GM23248 (cell line): Measurements from ENCODE around the gene HOXC12. TPM values are rescaled to one million over a fixed set of nuclear protein-coding genes. Genes with fewer than 3 reads are reported as not detected.

Experiments
- DNase-seq: peaks from one replicate; pipeline ENCODE4 v3.0.0-alpha.2; 2015
- H2AFZ ChIP-seq: fragments of 200-600 bp; sonication (generic); 2 replicates; pipeline ENCODE4 v1.6.1; 2016; ENCODE audit warnings: antibody characterized with exemption
- H3F3A ChIP-seq: fragments of 200-600 bp; sonication (generic); 2 replicates; pipeline ENCODE4 v1.6.1; 2016; ENCODE audit warnings: mild to moderate bottlenecking, antibody characterized with exemption, mixed run types; ENCODE audit not compliant: insufficient read depth
- H3K27ac ChIP-seq: fragments of 200-600 bp; sonication (generic); 2 replicates; pipeline ENCODE4 v1.5.1; 2016; ENCODE audit warnings: mild to moderate bottlenecking
- H3K27me3 ChIP-seq: fragments of 200-600 bp; sonication (generic); replicated peaks from 2 replicates; pipeline ENCODE4 v1.6.1; 2016; ENCODE audit warnings: mild to moderate bottlenecking; ENCODE audit not compliant: insufficient read depth
- H3K36me3 ChIP-seq: fragments of 200-600 bp; sonication (generic); 2 replicates; pipeline ENCODE4 v1.6.1; 2016; ENCODE audit warnings: low read depth, mild to moderate bottlenecking
- H3K4me1 ChIP-seq: fragments of 200-600 bp; sonication (generic); 2 replicates; pipeline ENCODE4 v1.6.1; 2016; ENCODE audit warnings: mild to moderate bottlenecking; ENCODE audit not compliant: insufficient read depth
- H3K4me2 ChIP-seq: fragments of 200-600 bp; sonication (generic); one replicate; pipeline ENCODE4 v1.6.1; 2016; ENCODE audit warnings: mild to moderate bottlenecking; ENCODE audit not compliant: unreplicated experiment
- H3K4me3 ChIP-seq: fragments of 200-600 bp; sonication (generic); 2 replicates; pipeline ENCODE4 v1.5.1; 2016; ENCODE audit warnings: mild to moderate bottlenecking
- H3K79me2 ChIP-seq: fragments of 200-600 bp; sonication (generic); 2 replicates; pipeline ENCODE4 v1.6.1; 2016; ENCODE audit warnings: mild to moderate bottlenecking; ENCODE audit not compliant: insufficient read depth
- H3K9ac ChIP-seq: fragments of 200-600 bp; sonication (generic); 2 replicates; pipeline ENCODE4 v1.6.1; 2016; ENCODE audit warnings: mild to moderate bottlenecking
- H3K9me2 ChIP-seq: fragments of 200-600 bp; sonication (generic); 2 replicates; pipeline ENCODE4 v1.6.1; 2016; ENCODE audit warnings: mixed run types, mild to moderate bottlenecking, moderate library complexity; ENCODE audit not compliant: insufficient read depth
- H3K9me3 ChIP-seq: fragments of 200-600 bp; sonication (generic); one replicate; pipeline ENCODE4 v1.6.1; 2017; ENCODE audit warnings: low read depth
- H4K20me1 ChIP-seq: fragments of 200-600 bp; sonication (generic); 2 replicates; pipeline ENCODE4 v1.6.0; 2016; ENCODE audit not compliant: insufficient read depth
- EZH2 ChIP-seq: fragments of 200-600 bp; sonication (generic); IDR thresholded peaks from 2 replicates; pipeline ENCODE4 v1.6.1; 2018; ENCODE audit warnings: antibody characterized with exemption, mild to moderate bottlenecking; ENCODE audit not compliant: insufficient read depth, poor library complexity, severe bottlenecking
- EZH2phosphoT487 ChIP-seq: fragments of 200-600 bp; sonication (generic); IDR thresholded peaks from 2 replicates; pipeline ENCODE4 v1.6.1; 2018; ENCODE audit warnings: antibody characterized with exemption, moderate library complexity, mild to moderate bottlenecking, low read depth; ENCODE audit not compliant: insufficient read depth
- WGBS, 2 experiments: methylation state at CpG; one replicate each; pipeline ENCODE4 v1.1.6; 2015 to 2017; ENCODE audit warnings: low lambda C conversion rate in 2 of 2, low coverage in 1 of 2; ENCODE audit errors: missing lambda C conversion rate in 2 of 2; 5-methylcytosine and 5-hydroxymethylcytosine counted together
- in situ Hi-C: fragments of 300-500 bp; cut with MboI; formaldehyde crosslinking; loops from 2 replicates; pipeline ENCODE4 v1.15.0; 2020
- polyA plus RNA-seq: library from polyadenylated mRNA; unstranded; fragments of >200 nt; fragmentation: Nextera tagmentation; extraction: Ambion mirVana; gene quantifications from 2 replicates; pipeline ENCODE4 v1.2.1, GENCODE V29; 2016
- total RNA-seq: library from RNA; depleted of rRNA; stranded (reverse); fragments of >200 nt; shearing (Covaris generic); gene quantifications from 2 replicates; pipeline ENCODE4 v1.2.3, GENCODE V29; 2014

HOXC12 gene
- total and polyA plus RNA-seq, 2 experiments from 2014 or later: not detected

DNA sequence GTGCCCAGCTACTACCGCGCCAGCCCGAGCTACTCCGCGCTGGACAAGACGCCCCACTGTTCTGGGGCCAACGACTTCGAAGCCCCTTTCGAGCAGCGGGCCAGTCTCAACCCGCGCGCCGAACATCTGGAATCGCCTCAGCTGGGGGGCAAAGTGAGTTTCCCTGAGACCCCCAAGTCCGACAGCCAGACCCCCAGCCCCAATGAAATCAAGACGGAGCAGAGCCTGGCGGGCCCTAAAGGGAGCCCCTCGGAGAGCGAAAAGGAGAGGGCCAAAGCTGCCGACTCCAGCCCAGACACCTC lies 30.9 kb downstream of the HOXC12 start:
- Histone ChIP-seq H3K79me2 (no peaks in the 10 kb centered on the region), H3K9me3 (no peaks in the 10 kb centered on the region), H3K27ac (no peak overlapping the region), H3K9ac (no peak overlapping the region), H3K4me2 (peak overlapping the region; percentile 95), H3K4me1 (peaks cover 24% of the 10 kb centered on the region), H3K4me3 (peak overlapping the region; percentile 72; the same call in 1 of the 2 replicates), H4K20me1 (no peaks in the 10 kb centered on the region), H3K36me3 (no peaks in the 10 kb centered on the region), H3F3A (no peaks in the 10 kb centered on the region), H2AFZ (peak overlapping the region; percentile 79), H3K27me3 (peaks cover 94% of the 10 kb centered on the region), H3K9me2 (no peaks in the 10 kb centered on the region)
- no peak for DNase-seq
- in situ Hi-C loops: no loop called here
- 4 to 12% methylated on average over 20 to 21 of the region's 21 CpGs for WGBS, 2 experiments
- TF ChIP-seq EZH2 (peak; percentile 94), EZH2phosphoT487 (no peak)

DNA sequence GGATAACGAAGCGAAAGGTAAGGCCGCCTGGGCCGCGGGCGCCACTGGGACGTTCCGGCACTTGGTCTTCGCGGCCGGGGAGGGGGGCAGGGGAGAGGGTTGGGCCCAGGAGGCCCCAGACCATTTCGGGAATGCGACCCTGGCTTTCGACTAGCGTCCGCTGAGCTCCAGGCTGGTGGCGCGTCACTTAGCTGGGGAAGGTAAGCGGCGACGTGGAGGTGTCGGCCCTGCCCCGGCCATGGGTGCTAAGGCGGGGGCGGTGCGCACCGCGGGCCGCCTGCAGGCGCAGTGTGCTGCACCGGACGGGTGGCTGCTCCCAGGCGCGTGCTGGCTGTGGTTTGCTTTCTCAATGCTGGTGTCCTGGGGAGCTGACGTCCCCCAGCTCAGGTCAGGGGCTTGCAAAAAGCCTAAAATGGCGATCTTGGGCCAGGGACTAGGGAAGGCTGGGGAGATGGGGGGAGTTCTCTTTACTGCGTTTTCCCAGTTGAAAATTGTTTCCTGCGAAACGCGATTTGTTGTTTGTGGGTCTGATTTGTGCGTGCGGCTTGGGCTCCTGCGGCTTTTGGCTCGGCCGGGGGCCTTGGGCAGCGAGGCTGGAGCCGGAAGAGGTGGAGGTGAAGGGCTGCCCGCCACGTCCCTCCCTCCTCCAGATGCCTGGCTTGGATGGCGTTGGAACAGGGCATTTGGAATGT lies 31.4 kb downstream of the HOXC12 start:
- H3K27me3 ChIP-seq: peaks cover 94% of the 10 kb centered on the region
- H3K4me2 ChIP-seq: peak overlapping the region; percentile 95
- TF ChIP-seq EZH2phosphoT487: peak; percentile 25; the same call in 1 of the 2 replicates
- TF ChIP-seq EZH2: peak; percentile 49
- no peak overlapping the region for H3K9ac ChIP-seq
- H3K9me3 ChIP-seq: no peaks in the 10 kb centered on the region
- 10% methylated on average over 48 to 50 of the region's 50 CpGs for WGBS, 2 experiments
- H3K79me2 ChIP-seq: no peaks in the 10 kb centered on the region
- peaks cover 26% of the 10 kb centered on the region for H3K4me1 ChIP-seq
- no peaks in the 10 kb centered on the region for H3K9me2 ChIP-seq
- H3K36me3 ChIP-seq: no peaks in the 10 kb centered on the region
- H3K4me3 ChIP-seq: peak overlapping the region; percentile 72; the same call in 1 of the 2 replicates
- no peak overlapping the region for H3K27ac ChIP-seq
- H2AFZ ChIP-seq: peak overlapping the region; percentile 79; the same call in 1 of the 2 replicates
- no peaks in the 10 kb centered on the region for H3F3A ChIP-seq
- no peaks in the 10 kb centered on the region for H4K20me1 ChIP-seq
- in situ Hi-C loops: no loop called here
- peak; percentile 64 for DNase-seq

DNA sequence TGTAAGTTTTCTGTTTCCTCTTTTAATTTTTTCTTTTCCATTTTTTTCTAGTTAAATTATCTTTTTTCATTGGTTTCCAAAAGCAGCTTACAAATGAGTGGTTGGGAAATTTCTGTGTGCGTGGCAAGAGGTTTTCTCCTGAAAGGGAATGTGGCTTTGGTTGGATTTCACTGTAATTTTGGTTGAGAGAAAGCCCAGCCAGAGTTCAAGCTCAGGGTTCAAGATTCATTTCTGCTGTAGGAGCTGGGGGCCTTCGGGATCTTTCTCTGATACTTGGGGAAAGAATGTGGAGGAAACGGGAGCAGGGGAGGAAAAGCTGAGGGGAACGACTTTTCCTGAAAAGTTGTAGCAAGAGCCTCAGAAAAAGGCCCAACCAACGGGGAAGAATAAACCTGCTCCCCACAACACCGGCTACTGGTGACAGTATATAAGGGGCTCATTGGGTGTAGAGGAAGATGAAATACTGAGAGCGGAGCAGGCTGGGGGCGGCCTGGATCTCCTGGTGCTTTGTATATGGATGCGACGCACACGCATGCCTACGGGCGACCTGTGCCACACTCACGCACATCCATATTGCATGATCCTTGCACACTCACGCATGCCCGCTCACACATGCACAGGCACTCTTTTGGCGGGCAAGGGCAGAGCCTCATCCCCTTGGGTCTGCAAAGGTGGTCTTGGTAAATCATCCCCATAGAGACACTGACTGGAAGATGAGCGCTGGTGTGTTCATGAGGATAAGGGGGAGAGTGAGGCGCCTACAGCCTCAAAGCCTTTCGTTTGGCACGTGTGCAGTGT lies 32.2 kb downstream of the HOXC12 start:
- H3K9me3 ChIP-seq: no peaks in the 10 kb centered on the region
- H3K4me2 ChIP-seq: no peak overlapping the region
- no peaks in the 10 kb centered on the region for H3F3A ChIP-seq
- TF ChIP-seq EZH2 (peak; percentile 16), EZH2phosphoT487 (no peak)
- no peaks in the 10 kb centered on the region for H3K36me3 ChIP-seq
- H3K27me3 ChIP-seq: peaks cover 94% of the 10 kb centered on the region
- H4K20me1 ChIP-seq: no peaks in the 10 kb centered on the region
- no peaks in the 10 kb centered on the region for H3K79me2 ChIP-seq
- no peak overlapping the region for H3K27ac ChIP-seq
- in situ Hi-C loops: no loop called here
- DNase-seq: no peak
- WGBS, 2 experiments: 75% methylated on average over 21 of the region's 21 CpGs
- H3K9me2 ChIP-seq: no peaks in the 10 kb centered on the region
- H3K4me1 ChIP-seq: peaks cover 26% of the 10 kb centered on the region
- H2AFZ ChIP-seq: no peak overlapping the region
- H3K4me3 ChIP-seq: no peak overlapping the region
- H3K9ac ChIP-seq: no peak overlapping the region

DNA sequence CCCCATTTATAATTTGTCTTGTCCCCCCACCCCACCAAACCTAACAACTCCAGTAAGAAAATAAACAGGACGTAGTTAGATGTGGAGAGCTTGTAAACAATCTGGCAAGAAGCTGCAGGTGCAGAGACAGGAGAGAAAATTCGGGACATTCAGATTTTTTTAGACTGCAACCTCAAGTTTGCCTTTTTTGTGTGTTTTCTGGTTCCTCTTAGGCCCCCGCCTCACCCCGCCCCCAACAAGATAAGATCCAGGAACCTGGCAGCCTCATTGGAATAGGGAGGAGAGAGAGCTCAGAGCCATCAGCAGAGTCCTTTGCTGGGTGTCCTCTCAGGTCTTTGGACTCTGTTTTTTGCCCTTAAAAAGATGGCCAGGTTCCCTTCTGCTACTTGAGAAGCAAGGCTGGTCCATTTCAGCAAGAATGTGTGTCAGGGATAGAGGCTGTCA lies 33.1 kb downstream of the HOXC12 start:
- no peak overlapping the region for H3K4me3 ChIP-seq
- H4K20me1 ChIP-seq: no peaks in the 10 kb centered on the region
- no peak for TF ChIP-seq EZH2phosphoT487
- no peak for TF ChIP-seq EZH2
- H3K27ac ChIP-seq: no peak overlapping the region
- no peaks in the 10 kb centered on the region for H3K36me3 ChIP-seq
- H2AFZ ChIP-seq: no peak overlapping the region
- 38 to 45% methylated on average over 4 of the region's 4 CpGs for WGBS, 2 experiments
- H3K9ac ChIP-seq: no peak overlapping the region
- H3K4me2 ChIP-seq: no peak overlapping the region
- no peaks in the 10 kb centered on the region for H3K79me2 ChIP-seq
- peaks cover 26% of the 10 kb centered on the region for H3K4me1 ChIP-seq
- no peaks in the 10 kb centered on the region for H3K9me3 ChIP-seq
- H3F3A ChIP-seq: no peaks in the 10 kb centered on the region
- no peaks in the 10 kb centered on the region for H3K9me2 ChIP-seq
- DNase-seq: no peak
- peaks cover 93% of the 10 kb centered on the region for H3K27me3 ChIP-seq
- in situ Hi-C loops: no loop called here
